Neural crest cell (in vitro differentiated cells): ENCODE results near the gene RPN2. TPM values are rescaled to one million over a fixed set of nuclear protein-coding genes. Genes with fewer than 3 reads are reported as not detected.

Source experiments
- DNase-seq: peaks from one replicate; pipeline ENCODE4 v3.0.0; 2021; ENCODE audit warnings: low read depth, mixed read lengths, low spot score
- H3K27ac Mint-ChIP-seq: one replicate; pipeline ENCODE4 v1.8.0; 2021; ENCODE audit warnings: mild to moderate bottlenecking, mixed read lengths; ENCODE audit not compliant: unreplicated experiment
- H3K27me3 Mint-ChIP-seq: 2 replicates; pipeline ENCODE4 v1.8.0; 2021; ENCODE audit warnings: low read depth, mild to moderate bottlenecking, mixed read lengths
- H3K36me3 Mint-ChIP-seq: 2 replicates; pipeline ENCODE4 v1.8.0; 2021; ENCODE audit warnings: low read depth, mild to moderate bottlenecking, mixed read lengths
- H3K4me1 Mint-ChIP-seq: 2 replicates; pipeline ENCODE4 v1.8.0; 2021; ENCODE audit warnings: mixed read lengths
- H3K4me3 Mint-ChIP-seq: one replicate; pipeline ENCODE4 v1.8.0; 2021; ENCODE audit warnings: mild to moderate bottlenecking, mixed read lengths
- H3K9me3 Mint-ChIP-seq: 2 replicates; pipeline ENCODE4 v1.8.0; 2021; ENCODE audit warnings: mixed read lengths
- CTCF ChIP-seq: fragments of 200-600 bp; sonication (generic); conservative IDR thresholded peaks from 2 replicates; pipeline ENCODE4 v1.5.0; 2021; ENCODE audit warnings: antibody characterized with exemption, mild to moderate bottlenecking
- total RNA-seq: library from RNA; stranded (reverse); gene quantifications from 2 replicates; pipeline ENCODE4 v1.2.1, GENCODE V29; 2021

Gene RPN2
- total RNA-seq, 1 donor from 2014 or later: 203 TPM

- no peak for TF ChIP-seq CTCF
- H3K27ac Mint-ChIP-seq: no peak overlapping the region
- H3K4me1 Mint-ChIP-seq: peaks cover 43% of the 10 kb centered on the region
- DNase-seq: no peak
- H3K4me3 Mint-ChIP-seq: no peak overlapping the region
- peaks cover 6% of the 10 kb centered on the region for H3K36me3 Mint-ChIP-seq
- no peaks in the 10 kb centered on the region for H3K27me3 Mint-ChIP-seq
- no peaks in the 10 kb centered on the region for H3K9me3 Mint-ChIP-seq
Measured at GRCh38 chr20:37193226-37193625, 14.1 kb downstream of the RPN2 start.

GRCh38 chr20:37193821-37194220 lies 14.7 kb downstream of the RPN2 start:
- Mint-ChIP-seq H3K27ac (peak overlapping the region; percentile 55), H3K9me3 (no peaks in the 10 kb centered on the region), H3K4me1 (peaks cover 43% of the 10 kb centered on the region), H3K27me3 (no peaks in the 10 kb centered on the region), H3K36me3 (peaks cover 4% of the 10 kb centered on the region), H3K4me3 (no peak overlapping the region)
- no peak for DNase-seq
- no peak for TF ChIP-seq CTCF

GRCh38 chr20:37194621-37195417 lies 15.7 kb downstream of the RPN2 start:
- H3K27me3 Mint-ChIP-seq: no peaks in the 10 kb centered on the region
- H3K36me3 Mint-ChIP-seq: peaks cover 4% of the 10 kb centered on the region
- DNase-seq: no peak
- H3K9me3 Mint-ChIP-seq: no peaks in the 10 kb centered on the region
- H3K4me3 Mint-ChIP-seq: no peak overlapping the region
- H3K4me1 Mint-ChIP-seq: peaks cover 43% of the 10 kb centered on the region
- TF ChIP-seq CTCF: no peak
- H3K27ac Mint-ChIP-seq: peak overlapping the region; percentile 65

GRCh38 chr20:37198932-37199660 lies 20.0 kb downstream of the RPN2 start:
- DNase-seq: no peak
- H3K9me3 Mint-ChIP-seq: no peaks in the 10 kb centered on the region
- no peak for TF ChIP-seq CTCF
- no peaks in the 10 kb centered on the region for H3K27me3 Mint-ChIP-seq
- H3K4me1 Mint-ChIP-seq: peaks cover 33% of the 10 kb centered on the region
- H3K27ac Mint-ChIP-seq: peak overlapping the region; percentile 24
- H3K4me3 Mint-ChIP-seq: no peak overlapping the region
- peaks cover 3% of the 10 kb centered on the region for H3K36me3 Mint-ChIP-seq

GRCh38 chr20:37200376-37200775 lies 21.2 kb downstream of the RPN2 start:
- TF ChIP-seq CTCF: no peak
- H3K9me3 Mint-ChIP-seq: no peaks in the 10 kb centered on the region
- no peak overlapping the region for H3K27ac Mint-ChIP-seq
- H3K27me3 Mint-ChIP-seq: no peaks in the 10 kb centered on the region
- peaks cover 8% of the 10 kb centered on the region for H3K36me3 Mint-ChIP-seq
- DNase-seq: no peak
- H3K4me1 Mint-ChIP-seq: peaks cover 37% of the 10 kb centered on the region
- H3K4me3 Mint-ChIP-seq: no peak overlapping the region
